ENCODE results near the gene SPAG8.

Gene SPAG8

GRCh38 chr9:35818341-35818740, 6.3 kb upstream of the SPAG8 start:
- Histone ChIP-seq H3K9me3 (ENCODE audit: low read length) (no peaks in the 10 kb centered on the region), H3K9ac (ENCODE audit: low read length) (no peak overlapping the region), H3K4me3 (ENCODE audit: low read depth in 1 of 2, low read length in 2 of 2) (no peak overlapping the region), H3K36me3 (ENCODE audit: insufficient read depth, low read length) (no peaks in the 10 kb centered on the region), H3K27me3 (ENCODE audit: control insufficient read depth in 1 of 2, insufficient read depth in 2 of 2, low read length in 2 of 2) (no peaks in the 10 kb centered on the region), H3K27ac (ENCODE audit: low read depth, low read length) (no peak overlapping the region), H3K4me1 (ENCODE audit: insufficient read depth, low read length) (peaks cover 10% of the 10 kb centered on the region)

- H3K27me3 ChIP-seq (ENCODE audit: control insufficient read depth in 1 of 2, insufficient read depth in 2 of 2, low read length in 2 of 2) = no peaks in the 10 kb centered on the region
- H3K27ac ChIP-seq (ENCODE audit: low read depth, low read length) = no peak overlapping the region
- no peak overlapping the region for H3K9ac ChIP-seq (ENCODE audit: low read length)
- peaks cover 21% of the 10 kb centered on the region for H3K4me1 ChIP-seq (ENCODE audit: insufficient read depth, low read length)
- H3K36me3 ChIP-seq (ENCODE audit: insufficient read depth, low read length) = no peaks in the 10 kb centered on the region
- no peak overlapping the region for H3K4me3 ChIP-seq (ENCODE audit: low read depth in 1 of 2, low read length in 2 of 2)
- H3K9me3 ChIP-seq (ENCODE audit: low read length) = no peaks in the 10 kb centered on the region
Measured at GRCh38 chr9:35816708-35817107, 4.6 kb upstream of the SPAG8 start.

- Histone ChIP-seq H3K27ac (ENCODE audit: low read depth, low read length) (peak within 1 kb of the TSS; percentile 93), H3K27me3 (ENCODE audit: control insufficient read depth in 1 of 2, insufficient read depth in 2 of 2, low read length in 2 of 2) (no peaks in the 10 kb centered on the region), H3K36me3 (ENCODE audit: insufficient read depth, low read length) (peaks cover 3% of the 10 kb centered on the region), H3K9me3 (ENCODE audit: low read length) (no peaks in the 10 kb centered on the region), H3K4me3 (ENCODE audit: low read depth in 1 of 2, low read length in 2 of 2) (peak within 1 kb of the TSS; percentile 82 to 84), H3K4me1 (ENCODE audit: insufficient read depth, low read length) (peaks cover 30% of the 10 kb centered on the region), H3K9ac (ENCODE audit: low read length) (peak within 1 kb of the TSS; percentile 57)
Measured at GRCh38 chr9:35814841-35815543, 2.9 kb upstream of the SPAG8 start, which contains the start of gene HINT2. HINT2 (minus strand) TSS chr9:35815042; CDS start chr9:35814979, 63 bp downstream.

GRCh38 chr9:35814106-35814840, 2.2 kb upstream of the SPAG8 start:
- no peaks in the 10 kb centered on the region for H3K9me3 ChIP-seq (ENCODE audit: low read length)
- peak overlapping the region; percentile 76 to 82 for H3K4me3 ChIP-seq (ENCODE audit: low read depth in 1 of 2, low read length in 2 of 2)
- peak overlapping the region; percentile 93 for H3K27ac ChIP-seq (ENCODE audit: low read depth, low read length)
- H3K36me3 ChIP-seq (ENCODE audit: insufficient read depth, low read length) = peaks cover 9% of the 10 kb centered on the region
- H3K4me1 ChIP-seq (ENCODE audit: insufficient read depth, low read length) = peaks cover 30% of the 10 kb centered on the region
- no peaks in the 10 kb centered on the region for H3K27me3 ChIP-seq (ENCODE audit: control insufficient read depth in 1 of 2, insufficient read depth in 2 of 2, low read length in 2 of 2)
- peak overlapping the region; percentile 57 for H3K9ac ChIP-seq (ENCODE audit: low read length)

GRCh38 chr9:35813434-35814105, 1.5 kb upstream of the SPAG8 start:
- H3K4me3 ChIP-seq (ENCODE audit: low read depth in 1 of 2, low read length in 2 of 2) = peak overlapping the region in 1 of 2 donors; percentile 19

GRCh38 chr9:35811381-35812024, 559 bp downstream of the SPAG8 start:
- Histone ChIP-seq H3K27ac (ENCODE audit: low read depth, low read length) (peak overlapping the region; percentile 28), H3K9ac (ENCODE audit: low read length) (no peak overlapping the region), H3K36me3 (ENCODE audit: insufficient read depth, low read length) (peaks cover 34% of the 10 kb centered on the region), H3K4me1 (ENCODE audit: insufficient read depth, low read length) (peaks cover 30% of the 10 kb centered on the region), H3K27me3 (ENCODE audit: control insufficient read depth in 1 of 2, insufficient read depth in 2 of 2, low read length in 2 of 2) (no peaks in the 10 kb centered on the region), H3K4me3 (ENCODE audit: low read depth in 1 of 2, low read length in 2 of 2) (peak overlapping the region; percentile 10 to 81), H3K9me3 (ENCODE audit: low read length) (no peaks in the 10 kb centered on the region)

More at GRCh38 chr9:35813434-35814105, 1.5 kb upstream of the SPAG8 start:
- no peaks in the 10 kb centered on the region for H3K27me3 ChIP-seq (ENCODE audit: control insufficient read depth in 1 of 2, insufficient read depth in 2 of 2, low read length in 2 of 2)
- peak overlapping the region; percentile 93 for H3K27ac ChIP-seq (ENCODE audit: low read depth, low read length)
- peaks cover 30% of the 10 kb centered on the region for H3K4me1 ChIP-seq (ENCODE audit: insufficient read depth, low read length)
- H3K9me3 ChIP-seq (ENCODE audit: low read length) = no peaks in the 10 kb centered on the region
- peaks cover 16% of the 10 kb centered on the region for H3K36me3 ChIP-seq (ENCODE audit: insufficient read depth, low read length)
- peak overlapping the region; percentile 57 for H3K9ac ChIP-seq (ENCODE audit: low read length)

- Histone ChIP-seq H3K36me3 (ENCODE audit: insufficient read depth, low read length) (peaks cover 48% of the 10 kb centered on the region), H3K4me3 (ENCODE audit: low read depth in 1 of 2, low read length in 2 of 2) (no peak overlapping the region), H3K27me3 (ENCODE audit: control insufficient read depth in 1 of 2, insufficient read depth in 2 of 2, low read length in 2 of 2) (no peaks in the 10 kb centered on the region)
Measured at GRCh38 chr9:35810122-35810521, 1.9 kb downstream of the SPAG8 start.

GRCh38 chr9:35808433-35808832, 3.6 kb downstream of the SPAG8 start:
- no peak overlapping the region for H3K27ac ChIP-seq (ENCODE audit: low read depth, low read length)
- H3K36me3 ChIP-seq (ENCODE audit: insufficient read depth, low read length) = peaks cover 50% of the 10 kb centered on the region
- H3K9me3 ChIP-seq (ENCODE audit: low read length) = no peaks in the 10 kb centered on the region
- H3K9ac ChIP-seq (ENCODE audit: low read length) = no peak overlapping the region
- no peaks in the 10 kb centered on the region for H3K27me3 ChIP-seq (ENCODE audit: control insufficient read depth in 1 of 2, insufficient read depth in 2 of 2, low read length in 2 of 2)
- H3K4me1 ChIP-seq (ENCODE audit: insufficient read depth, low read length) = peaks cover 21% of the 10 kb centered on the region
- H3K4me3 ChIP-seq (ENCODE audit: low read depth in 1 of 2, low read length in 2 of 2) = no peak overlapping the region

More at GRCh38 chr9:35810122-35810521, 1.9 kb downstream of the SPAG8 start:
- no peak overlapping the region for H3K27ac ChIP-seq (ENCODE audit: low read depth, low read length)
- peaks cover 30% of the 10 kb centered on the region for H3K4me1 ChIP-seq (ENCODE audit: insufficient read depth, low read length)
- H3K9ac ChIP-seq (ENCODE audit: low read length) = no peak overlapping the region
- no peaks in the 10 kb centered on the region for H3K9me3 ChIP-seq (ENCODE audit: low read length)

GRCh38 chr9:35806101-35806500, 6.0 kb downstream of the SPAG8 start:
- H3K27ac ChIP-seq (ENCODE audit: low read depth, low read length) = no peak overlapping the region
- no peaks in the 10 kb centered on the region for H3K27me3 ChIP-seq (ENCODE audit: control insufficient read depth in 1 of 2, insufficient read depth in 2 of 2, low read length in 2 of 2)
- peaks cover 69% of the 10 kb centered on the region for H3K36me3 ChIP-seq (ENCODE audit: insufficient read depth, low read length)
- H3K4me1 ChIP-seq (ENCODE audit: insufficient read depth, low read length) = peaks cover 3% of the 10 kb centered on the region
- no peak overlapping the region for H3K4me3 ChIP-seq (ENCODE audit: low read depth in 1 of 2, low read length in 2 of 2)
- no peaks in the 10 kb centered on the region for H3K9me3 ChIP-seq (ENCODE audit: low read length)
- H3K9ac ChIP-seq (ENCODE audit: low read length) = no peak overlapping the region

- no peak overlapping the region for H3K27ac ChIP-seq (ENCODE audit: low read depth, low read length)
- H3K27me3 ChIP-seq (ENCODE audit: control insufficient read depth in 1 of 2, insufficient read depth in 2 of 2, low read length in 2 of 2) = no peaks in the 10 kb centered on the region
Measured at GRCh38 chr9:35801328-35802128, 10.5 kb downstream of the SPAG8 start.

More at GRCh38 chr9:35801328-35802128, 10.5 kb downstream of the SPAG8 start:
- H3K9ac ChIP-seq (ENCODE audit: low read length) = no peak overlapping the region
- H3K36me3 ChIP-seq (ENCODE audit: insufficient read depth, low read length) = peaks cover 48% of the 10 kb centered on the region
- H3K4me1 ChIP-seq (ENCODE audit: insufficient read depth, low read length) = no peaks in the 10 kb centered on the region
- H3K9me3 ChIP-seq (ENCODE audit: low read length) = no peaks in the 10 kb centered on the region
- H3K4me3 ChIP-seq (ENCODE audit: low read depth in 1 of 2, low read length in 2 of 2) = no peak overlapping the region
